ENCODE measurements around the gene BARHL2.

BARHL2 gene

GRCh38 chr1:90724361-90724760 lies 7.3 kb upstream of the BARHL2 start:
- no peak for DNase-seq

- DNase-seq, result no peak
These were observed 6.5 kb upstream of the BARHL2 start for GRCh38 chr1:90723590-90724108.

- no peak for DNase-seq
These were observed 5.9 kb upstream of the BARHL2 start for GRCh38 chr1:90722874-90723589.

- no peak for DNase-seq
These were observed 4.4 kb upstream of the BARHL2 start for GRCh38 chr1:90721210-90722194.

GRCh38 chr1:90720145-90720636 lies 3.1 kb upstream of the BARHL2 start:
- DNase-seq, result no peak

GRCh38 chr1:90719330-90720144 lies 2.4 kb upstream of the BARHL2 start:
- no peak for DNase-seq

GRCh38 chr1:90718411-90719329 lies 1.6 kb upstream of the BARHL2 start:
- no peak for DNase-seq

- DNase-seq, result no peak
These were observed 736 bp upstream of the BARHL2 start for GRCh38 chr1:90717665-90718410.

- DNase-seq, result no peak
These were observed 208 bp upstream of the BARHL2 start for GRCh38 chr1:90717356-90717664.

GRCh38 chr1:90716243-90716551 lies 905 bp downstream of the BARHL2 start:
- DNase-seq, result no peak

GRCh38 chr1:90715309-90715708 lies 1.8 kb downstream of the BARHL2 start:
- no peak for DNase-seq

- no peak for DNase-seq
These were observed 2.6 kb downstream of the BARHL2 start for GRCh38 chr1:90714521-90714951.

- DNase-seq, result no peak
These were observed 3.2 kb downstream of the BARHL2 start for GRCh38 chr1:90713741-90714509.

GRCh38 chr1:90712915-90713730 lies 4.0 kb downstream of the BARHL2 start:
- DNase-seq, result no peak

GRCh38 chr1:90712153-90712856 lies 4.8 kb downstream of the BARHL2 start:
- no peak for DNase-seq

- no peak for DNase-seq
These were observed 5.4 kb downstream of the BARHL2 start for GRCh38 chr1:90711696-90712095.

- no peak for DNase-seq
These were observed 6.2 kb downstream of the BARHL2 start for GRCh38 chr1:90710579-90711536.

GRCh38 chr1:90709535-90709934 lies 7.6 kb downstream of the BARHL2 start:
- DNase-seq, result no peak

All from activated effector memory CD4-positive, alpha-beta T cell treated with Interleukin-2 at 50 U/mL for 16 hours (primary cell).